Astrocyte (in vitro differentiated cells and primary cell): ENCODE results near the gene DDRGK1. TPM values are rescaled to one million over a fixed set of nuclear protein-coding genes. Genes with fewer than 3 reads are reported as not detected.

Experiments
- DNase-seq: peaks from one replicate; pipeline ENCODE4 v3.0.0-alpha.2; 2010; ENCODE audit warnings: low read depth
- FAIRE-seq: peaks from 2 replicates; lab custom pipeline; 2011; peaks lifted over from hg19 to GRCh38; lab: Jason Lieb, UNC
- H2AFZ ChIP-seq: 2 replicates; pipeline ENCODE4 v1.6.0; 2012; ENCODE audit warnings: low read depth, low read length, inconsistent platforms
- H3K27ac ChIP-seq: 2 replicates; pipeline ENCODE4 v1.5.1; 2011; ENCODE audit warnings: low read depth, low read length, inconsistent platforms
- H3K27me3 ChIP-seq: 2 replicates; pipeline ENCODE4 v1.6.0; 2011; ENCODE audit warnings: low read length, inconsistent platforms; ENCODE audit not compliant: insufficient read depth
- H3K36me3 ChIP-seq: 2 replicates; pipeline ENCODE4 v1.5.1; 2011; ENCODE audit warnings: low read length, inconsistent platforms; ENCODE audit not compliant: insufficient read depth
- H3K4me1 ChIP-seq: 2 replicates; pipeline ENCODE4 v1.5.1; 2011; ENCODE audit warnings: low read length, inconsistent platforms; ENCODE audit not compliant: insufficient read depth
- H3K4me2 ChIP-seq: 2 replicates; pipeline ENCODE4 v1.6.0; 2012; ENCODE audit warnings: low read length, inconsistent platforms
- H3K4me3 ChIP-seq: 2 replicates; pipeline ENCODE4 v1.5.1; 2011; ENCODE audit warnings: low read depth, mild to moderate bottlenecking, low read length, inconsistent platforms; ENCODE audit not compliant: insufficient read depth
- H3K79me2 ChIP-seq: 2 replicates; pipeline ENCODE4 v1.6.0; 2012; ENCODE audit warnings: mild to moderate bottlenecking, low read length, inconsistent platforms; ENCODE audit not compliant: insufficient read depth
- H3K9ac ChIP-seq: 2 replicates; pipeline ENCODE4 v1.6.0; 2012; ENCODE audit warnings: mild to moderate bottlenecking, low read length, inconsistent platforms
- H3K9me3 ChIP-seq: 2 replicates; pipeline ENCODE4 v1.5.1; 2012; ENCODE audit warnings: low read depth, mild to moderate bottlenecking, low read length, inconsistent platforms; ENCODE audit not compliant: insufficient read depth
- H4K20me1 ChIP-seq: 2 replicates; pipeline ENCODE4 v1.6.0; 2012; ENCODE audit warnings: low read length, inconsistent platforms; ENCODE audit not compliant: insufficient read depth
- H3K27ac Mint-ChIP-seq: one replicate; pipeline ENCODE4 v1.8.0; 2021; ENCODE audit warnings: mild to moderate bottlenecking, mixed read lengths; ENCODE audit not compliant: unreplicated experiment
- H3K27me3 Mint-ChIP-seq: one replicate; pipeline ENCODE4 v1.8.0; 2021; ENCODE audit warnings: low read depth, mixed read lengths; ENCODE audit not compliant: unreplicated experiment
- H3K36me3 Mint-ChIP-seq: one replicate; pipeline ENCODE4 v1.8.0; 2021; ENCODE audit warnings: low read depth, mixed read lengths; ENCODE audit not compliant: unreplicated experiment
- H3K4me1 Mint-ChIP-seq: one replicate; pipeline ENCODE4 v1.8.0; 2021; ENCODE audit warnings: low read depth, mixed read lengths; ENCODE audit not compliant: unreplicated experiment
- H3K4me3 Mint-ChIP-seq: one replicate; pipeline ENCODE4 v1.8.0; 2021; ENCODE audit warnings: mild to moderate bottlenecking, moderate library complexity, mixed read lengths; ENCODE audit not compliant: unreplicated experiment
- H3K9me3 Mint-ChIP-seq: one replicate; pipeline ENCODE4 v1.8.0; 2021; ENCODE audit warnings: mild to moderate bottlenecking, mixed read lengths; ENCODE audit not compliant: unreplicated experiment
- EZH2 ChIP-seq: IDR thresholded peaks from 2 replicates; pipeline ENCODE4 v1.6.1; 2012; ENCODE audit warnings: mild to moderate bottlenecking, low read length, inconsistent platforms; ENCODE audit not compliant: insufficient read depth
- total RNA-seq: library from RNA; stranded (reverse); gene quantifications from 2 replicates; pipeline ENCODE4 v1.2.1, GENCODE V29; 2021
- TF ChIP-seq, protein P1 (sequence below): IDR thresholded peaks from 2 replicates; pipeline ENCODE4 v1.5.1; 2011; ENCODE audit warnings: low read depth, mild to moderate bottlenecking, inconsistent platforms, low read length, moderate library complexity; ENCODE audit not compliant: insufficient read depth

Gene DDRGK1
- total RNA-seq, 1 donor from 2014 or later: 36.7 TPM

DNA sequence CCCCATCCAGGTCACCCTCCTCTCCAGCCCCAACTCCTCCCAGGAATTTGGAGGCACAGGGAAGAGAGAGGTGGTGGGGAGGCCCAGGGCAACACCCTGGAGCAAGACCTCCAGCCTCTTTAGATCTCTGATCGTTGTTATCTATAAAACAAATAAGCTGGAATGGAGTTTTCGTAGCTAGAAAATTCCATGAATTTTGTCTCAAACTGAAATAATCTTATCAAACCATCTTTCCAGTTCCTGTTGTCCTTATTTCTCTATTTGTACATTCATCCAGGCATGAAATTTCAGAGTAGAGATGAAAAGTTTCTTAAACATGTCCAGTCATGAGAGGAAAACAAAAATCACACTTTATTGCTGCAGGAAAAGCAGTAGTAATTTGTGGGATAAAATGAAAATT lies 40.7 kb upstream of the DDRGK1 start:
- TF ChIP-seq, protein P1, sequence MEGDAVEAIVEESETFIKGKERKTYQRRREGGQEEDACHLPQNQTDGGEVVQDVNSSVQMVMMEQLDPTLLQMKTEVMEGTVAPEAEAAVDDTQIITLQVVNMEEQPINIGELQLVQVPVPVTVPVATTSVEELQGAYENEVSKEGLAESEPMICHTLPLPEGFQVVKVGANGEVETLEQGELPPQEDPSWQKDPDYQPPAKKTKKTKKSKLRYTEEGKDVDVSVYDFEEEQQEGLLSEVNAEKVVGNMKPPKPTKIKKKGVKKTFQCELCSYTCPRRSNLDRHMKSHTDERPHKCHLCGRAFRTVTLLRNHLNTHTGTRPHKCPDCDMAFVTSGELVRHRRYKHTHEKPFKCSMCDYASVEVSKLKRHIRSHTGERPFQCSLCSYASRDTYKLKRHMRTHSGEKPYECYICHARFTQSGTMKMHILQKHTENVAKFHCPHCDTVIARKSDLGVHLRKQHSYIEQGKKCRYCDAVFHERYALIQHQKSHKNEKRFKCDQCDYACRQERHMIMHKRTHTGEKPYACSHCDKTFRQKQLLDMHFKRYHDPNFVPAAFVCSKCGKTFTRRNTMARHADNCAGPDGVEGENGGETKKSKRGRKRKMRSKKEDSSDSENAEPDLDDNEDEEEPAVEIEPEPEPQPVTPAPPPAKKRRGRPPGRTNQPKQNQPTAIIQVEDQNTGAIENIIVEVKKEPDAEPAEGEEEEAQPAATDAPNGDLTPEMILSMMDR: no peak
- TF ChIP-seq EZH2: no peak
- Mint-ChIP-seq H3K27ac (no peak overlapping the region), H3K27me3 (peaks cover 19% of the 10 kb centered on the region), H3K4me3 (no peak overlapping the region), H3K9me3 (no peaks in the 10 kb centered on the region), H3K36me3 (peaks cover 2% of the 10 kb centered on the region), H3K4me1 (no peaks in the 10 kb centered on the region)
- Histone ChIP-seq H3K9ac (no peak overlapping the region), H3K4me2 (no peak overlapping the region), H3K36me3 (no peaks in the 10 kb centered on the region), H3K4me1 (peaks cover 10% of the 10 kb centered on the region), H3K79me2 (no peaks in the 10 kb centered on the region), H3K27ac (no peak overlapping the region), H4K20me1 (no peaks in the 10 kb centered on the region), H2AFZ (no peak overlapping the region), H3K9me3 (no peaks in the 10 kb centered on the region), H3K27me3 (peaks cover 20% of the 10 kb centered on the region), H3K4me3 (no peak overlapping the region)
- no peak for DNase-seq
- no peak for FAIRE-seq

DNA sequence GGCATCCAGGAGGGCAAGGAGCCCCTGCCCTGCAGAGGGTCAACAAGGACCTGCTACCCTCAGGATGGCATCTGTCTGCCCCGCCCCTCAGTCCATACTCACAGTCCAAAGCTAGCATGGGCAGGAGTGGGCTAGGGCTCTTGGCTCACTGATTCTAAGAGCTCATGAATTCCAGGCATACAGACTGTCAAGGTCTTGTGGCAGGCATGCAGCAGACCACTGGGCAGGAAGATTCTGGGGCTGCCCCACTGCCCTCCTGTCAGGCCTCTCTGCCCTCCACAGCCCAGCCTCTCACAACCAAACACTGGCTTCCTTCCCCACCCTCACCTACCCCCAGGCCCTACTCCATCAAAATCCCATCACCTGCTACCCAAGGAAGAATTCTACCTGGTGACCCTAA lies 40.1 kb upstream of the DDRGK1 start:
- no peak for FAIRE-seq
- H2AFZ ChIP-seq: no peak overlapping the region
- peaks cover 2% of the 10 kb centered on the region for H3K36me3 Mint-ChIP-seq

DNA sequence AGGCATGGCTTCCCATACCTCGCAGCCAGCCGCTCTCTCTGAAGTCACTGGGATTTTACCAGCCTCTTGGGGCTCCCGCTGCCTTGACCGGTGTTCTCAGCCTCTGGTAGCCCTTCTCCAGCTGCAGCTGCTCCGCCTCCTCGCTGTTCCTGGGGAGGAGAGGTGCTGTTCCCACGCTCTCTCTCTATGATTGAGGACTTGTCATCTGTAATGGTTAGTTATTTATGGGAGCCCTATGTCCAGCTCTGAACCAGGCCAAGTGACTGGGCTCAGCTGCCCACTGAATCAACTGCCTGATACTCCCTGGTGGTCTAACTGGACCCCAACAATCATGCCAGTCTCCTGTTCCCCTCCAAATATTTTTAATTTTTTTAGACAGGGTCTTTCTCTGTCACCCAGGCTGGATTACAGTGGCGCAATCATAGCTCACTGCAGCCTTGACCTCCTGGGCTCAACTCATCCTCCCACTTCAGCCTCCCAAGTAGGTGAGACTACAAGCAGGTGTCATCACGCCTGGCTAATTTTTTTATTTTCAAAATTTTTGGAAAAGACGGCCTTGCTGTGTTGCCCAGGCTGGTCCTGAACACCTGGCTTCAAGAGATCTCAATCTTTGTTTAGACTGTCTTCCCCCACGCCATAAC lies 39.4 kb upstream of the DDRGK1 start:
- DNase-seq (no peak), FAIRE-seq (no peak)
- TF ChIP-seq, protein P1: no peak
- no peaks in the 10 kb centered on the region for H3K9me3 Mint-ChIP-seq
- peaks cover 2% of the 10 kb centered on the region for H3K36me3 Mint-ChIP-seq
- Histone ChIP-seq H3K9ac (no peak overlapping the region), H2AFZ (no peak overlapping the region), H3K36me3 (no peaks in the 10 kb centered on the region), H3K9me3 (no peaks in the 10 kb centered on the region), H3K4me1 (peaks cover 12% of the 10 kb centered on the region), H3K27me3 (peaks cover 19% of the 10 kb centered on the region), H3K4me3 (no peak overlapping the region), H3K79me2 (no peaks in the 10 kb centered on the region), H3K4me2 (no peak overlapping the region), H4K20me1 (no peaks in the 10 kb centered on the region), H3K27ac (no peak overlapping the region)
- no peak overlapping the region for H3K4me3 Mint-ChIP-seq
- H3K27ac Mint-ChIP-seq: no peak overlapping the region
- H3K4me1 Mint-ChIP-seq: no peaks in the 10 kb centered on the region
- peaks cover 23% of the 10 kb centered on the region for H3K27me3 Mint-ChIP-seq

More for the DNA sequence above, 40.1 kb upstream of the DDRGK1 start:
- no peak overlapping the region for H3K27ac ChIP-seq
- peaks cover 12% of the 10 kb centered on the region for H3K4me1 ChIP-seq
- H3K4me3 ChIP-seq: no peak overlapping the region
- peaks cover 19% of the 10 kb centered on the region for H3K27me3 ChIP-seq
- no peaks in the 10 kb centered on the region for H3K9me3 ChIP-seq
- no peak overlapping the region for H3K27ac Mint-ChIP-seq
- H4K20me1 ChIP-seq: no peaks in the 10 kb centered on the region
- H3K27me3 Mint-ChIP-seq: peaks cover 20% of the 10 kb centered on the region
- H3K36me3 ChIP-seq: no peaks in the 10 kb centered on the region
- H3K4me2 ChIP-seq: no peak overlapping the region
- H3K4me1 Mint-ChIP-seq: no peaks in the 10 kb centered on the region
- no peak overlapping the region for H3K4me3 Mint-ChIP-seq
- no peak for TF ChIP-seq EZH2
- TF ChIP-seq, protein P1: no peak
- no peaks in the 10 kb centered on the region for H3K9me3 Mint-ChIP-seq
- DNase-seq: no peak
- H3K9ac ChIP-seq: no peak overlapping the region
- no peaks in the 10 kb centered on the region for H3K79me2 ChIP-seq
